A549 treated with CORT108297 at 1 μM for 4 hours (cell line): ENCODE results near the gene MLXIP. TPM values are rescaled to one million over a fixed set of nuclear protein-coding genes. Genes with fewer than 3 reads are reported as not detected.

Experiments
- total RNA-seq: library from RNA; stranded (reverse); fragments of 200-300 nt; extraction: Qiagen RNA extraction; gene quantifications from 5 replicates; pipeline ENCODE4 v1.2.3, GENCODE V29; 2022

MLXIP gene
- total RNA-seq = 23.0 to 38.1 TPM (median 35.2 TPM) in 5 replicates

GRCh38 chr12:122078141-122079032, at the start of gene MLXIP:
Gene MLXIP, plus strand, starts transcription at chr12:122078756. Its CDS starts 98 bp downstream, at chr12:122078854.

DNA sequence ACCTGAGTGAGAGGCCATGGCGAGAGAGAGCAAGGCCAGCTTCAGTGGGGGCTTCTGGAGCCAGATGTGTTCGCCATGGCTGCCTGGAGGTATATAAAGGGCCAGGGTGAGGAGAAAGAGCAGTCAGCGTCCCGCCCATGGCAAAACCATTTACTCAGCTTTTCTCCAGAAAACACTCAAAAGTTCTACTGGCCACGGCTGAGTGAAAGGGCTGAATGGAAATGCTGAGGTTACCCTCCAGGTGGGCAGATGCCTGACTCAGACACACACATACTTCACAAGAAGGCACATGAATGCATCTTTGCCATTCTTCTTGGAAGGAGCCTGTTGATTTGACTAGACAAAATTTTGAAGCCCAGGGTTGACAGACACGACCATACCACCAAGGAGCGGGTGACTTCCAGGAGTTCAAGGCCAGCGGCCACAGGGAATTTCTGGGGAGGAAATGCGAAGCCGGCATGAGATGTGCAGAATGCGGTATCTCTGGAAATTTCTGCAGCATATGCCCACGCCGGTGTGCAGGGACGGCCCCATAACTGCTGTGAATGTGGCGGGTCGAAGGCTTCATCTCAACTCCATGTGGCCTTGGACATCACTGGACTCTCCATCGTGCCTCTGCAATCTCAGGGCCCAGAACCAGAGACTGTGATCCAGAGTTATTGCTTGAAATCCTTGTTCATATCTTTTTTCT, 95.7 kb downstream of the MLXIP start, which contains the start of gene IL31:
Gene IL31 (minus strand): TSS at position 67 of the 691 bp plus-strand sequence. CDS start 49 bp downstream, at position 18.

GRCh38 chr12:122182887-122183587, 104.5 kb downstream of the MLXIP start, which contains the start of gene LRRC43:
Gene LRRC43, plus strand, starts transcription at chr12:122183123. Its CDS starts 22 bp downstream, at chr12:122183145.

Other genes starting within 250 kb of the MLXIP start
- gene HPD, start 219.9 kb upstream of the MLXIP start, total RNA-seq = 0.72 to 1.8 TPM (median 1.6 TPM) in 5 replicates
- gene PSMD9, start 190.0 kb upstream of the MLXIP start, total RNA-seq = 117 to 166 TPM (median 127 TPM) in 5 replicates
- gene CFAP251, start 160.2 kb upstream of the MLXIP start, total RNA-seq = 1.1 to 1.3 TPM (median 1.2 TPM) in 5 replicates
- 9.8 to 12.8 TPM (median 11.5 TPM) in 5 replicates for gene BCL7A, start 56.9 kb upstream of the MLXIP start, total RNA-seq
- not detected in 5 replicates for gene IL31, start 95.5 kb downstream of the MLXIP start, total RNA-seq
- 0.07 to 0.37 TPM (median 0.21 TPM) in 5 replicates for gene LRRC43, start 104.4 kb downstream of the MLXIP start, total RNA-seq
- gene B3GNT4, start 125.0 kb downstream of the MLXIP start, total RNA-seq = 0.54 to 1.2 TPM (median 0.91 TPM) in 5 replicates
- gene DIABLO, start 147.3 kb downstream of the MLXIP start, total RNA-seq = 70.1 to 78.8 TPM (median 73.8 TPM) in 5 replicates
- 18.3 to 20.6 TPM (median 19.6 TPM) in 5 replicates for gene VPS33A, start 187.7 kb downstream of the MLXIP start, total RNA-seq